Stomach (tissue), 9 donors: ENCODE results near the gene GLCCI1. TPM values are rescaled to one million over a fixed set of nuclear protein-coding genes. Genes with fewer than 3 reads are reported as not detected.

Source experiments
- DNase-seq, 2 donors: peaks; one replicate each; pipeline versions ENCODE4 v3.0.0 to v3.0.0-alpha.2; 2013 to 2019
- H3K27ac ChIP-seq, 5 donors: fragments of 200-600 bp in 4 of 5; sonication (generic) in 4 of 5; one replicate each; pipeline ENCODE4 v1.5.1; 2013 to 2019; ENCODE audit warnings: mild to moderate bottlenecking in 1 of 5, moderate library complexity in 1 of 5
- H3K27me3 ChIP-seq, 3 donors: fragments of 200-600 bp; sonication (generic); one replicate each; pipeline ENCODE4 v1.5.1; 2017 to 2019; ENCODE audit warnings: mixed run types in 1 of 3
- H3K36me3 ChIP-seq, 4 donors: fragments of 200-600 bp; sonication (generic); 1 replicate in 3 of 4; 2 replicates in 1 of 4; pipeline ENCODE4 v1.5.1; 2016 to 2019
- H3K4me1 ChIP-seq, 4 donors: fragments of 200-600 bp; sonication (generic); one replicate each; pipeline ENCODE4 v1.5.1; 2016 to 2019
- H3K4me3 ChIP-seq, 4 donors: fragments of 200-600 bp; sonication (generic) in 3 of 4; one replicate each; pipeline ENCODE4 v1.5.1; 2016 to 2019; ENCODE audit warnings: mild to moderate bottlenecking in 1 of 4
- H3K9me3 ChIP-seq, 4 donors: fragments of 200-600 bp; sonication (generic); one replicate each; pipeline ENCODE4 v1.5.1; 2016 to 2019
- EP300 ChIP-seq: sonication (generic); formaldehyde crosslinking; IDR thresholded peaks from one replicate; pipeline ENCODE4 v1.6.1; 2017; ENCODE audit warnings: antibody characterized with exemption
- POLR2A ChIP-seq, 4 donors: fragments of 450-650 bp; IDR thresholded peaks; one replicate each; pipeline ENCODE4 v1.6.1; 2016; ENCODE audit warnings: antibody characterized with exemption in 4 of 4, control low read depth in 2 of 4, mild to moderate bottlenecking in 1 of 4, moderate library complexity in 1 of 4
- POLR2AphosphoS5 ChIP-seq, 3 donors: sonication (generic); formaldehyde crosslinking; IDR thresholded peaks; one replicate each; pipeline ENCODE4 v1.6.1; 2016; ENCODE audit warnings: antibody characterized with exemption in 3 of 3
- WGBS, 5 donors: extraction: QIAGEN DNeasy Blood & Tissue Kit in 3 of 5; methylation state at CpG; one replicate each; pipeline versions ENCODE4 v1.1.5 to v1.1.7; 2013 to 2018; 5-methylcytosine and 5-hydroxymethylcytosine counted together
- intact Hi-C: fragments of 100-400 bp; cut with DNase I; formaldehyde crosslinking; loops from one replicate; pipeline ENCODE4 v1.15.1; 2023; ENCODE audit warnings: low total_unique reads
- polyA plus RNA-seq, 3 donors: library from polyadenylated mRNA; stranded (reverse); fragments of 200-250 nt; gene quantifications; one replicate each; pipeline ENCODE4 v1.2.3, GENCODE V29; 2013
- total RNA-seq, 5 donors: library from RNA; depleted of rRNA; stranded (reverse); fragments of >200 nt; gene quantifications; one replicate each; pipeline versions ENCODE4 v1.1.0 to v1.2.3, GENCODE V29; 2014 to 2016
- TF ChIP-seq, protein P1 (sequence below), 7 experiments: fragments of 450-650 bp in 4 of 7; fragments of 200-600 bp in 3 of 7; sonication (generic) in 3 of 7; IDR thresholded peaks; one replicate each; pipeline ENCODE4 v1.5.1; 2016 to 2019; ENCODE audit warnings: antibody characterized with exemption in 7 of 7, control low read depth in 2 of 7, mild to moderate bottlenecking in 1 of 7
- donor health status: healthy with polysubstance abuse.
- donor health status: Bipolar disorder and iron deficiency.
- donor health status: healthy.

The GLCCI1 gene
- total and polyA plus RNA-seq, 8 donors = 2.6 to 60.9 (median 14.9) TPM

DNA sequence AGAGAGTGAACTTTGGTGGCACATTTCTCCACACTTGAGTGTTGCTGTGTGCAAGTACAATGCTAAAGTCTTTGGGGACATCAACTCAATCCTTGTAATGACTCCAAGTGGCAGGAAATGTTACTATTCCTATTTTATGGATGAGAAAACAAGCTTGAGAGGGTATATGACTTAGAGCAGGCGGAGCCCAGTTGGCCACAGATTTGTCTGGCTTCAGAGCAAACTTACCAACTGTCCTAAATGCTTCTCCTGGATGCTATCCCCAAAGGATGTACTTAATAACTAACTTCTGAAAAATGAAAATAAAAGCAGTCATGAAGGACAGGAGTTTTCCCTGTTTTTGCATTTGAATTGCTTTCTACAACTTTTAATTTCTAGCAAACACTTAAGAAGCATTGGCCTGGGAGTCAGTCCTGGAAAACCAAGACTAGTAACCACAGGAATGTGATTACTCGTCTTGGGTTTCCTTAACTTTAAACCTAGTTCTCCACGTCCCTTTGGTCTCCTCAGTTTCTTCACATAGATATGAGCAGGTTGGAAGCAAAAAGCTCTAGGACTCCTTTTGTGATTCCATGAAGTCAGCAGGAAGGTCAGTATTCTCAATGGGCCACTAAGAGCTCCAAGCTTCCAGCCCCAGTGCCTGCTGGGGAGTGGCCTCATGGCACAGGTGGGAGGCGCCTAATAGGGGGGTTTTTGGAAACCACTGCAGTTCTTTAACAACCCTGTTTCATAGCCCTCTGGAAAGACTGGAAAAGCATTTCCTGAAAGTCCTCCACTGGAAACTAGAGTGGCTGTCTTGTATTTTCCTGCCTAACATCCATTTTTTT is 140.8 kb downstream of the GLCCI1 start:
- Histone ChIP-seq H3K27ac (no peak overlapping the region), H3K4me3 (no peak overlapping the region), H3K36me3 (peaks cover 0 to 7% (median 3%) of the 10 kb centered on the region in 4 donors), H3K27me3 (no peaks in the 10 kb centered on the region), H3K9me3 (no peaks in the 10 kb centered on the region), H3K4me1 (no peaks in the 10 kb centered on the region)
- DNase-seq = no peak
- TF ChIP-seq POLR2A (IDR thresholded peaks at IDR 0.05) = no peak
- TF ChIP-seq EP300 = no peak
- TF ChIP-seq, protein P1, sequence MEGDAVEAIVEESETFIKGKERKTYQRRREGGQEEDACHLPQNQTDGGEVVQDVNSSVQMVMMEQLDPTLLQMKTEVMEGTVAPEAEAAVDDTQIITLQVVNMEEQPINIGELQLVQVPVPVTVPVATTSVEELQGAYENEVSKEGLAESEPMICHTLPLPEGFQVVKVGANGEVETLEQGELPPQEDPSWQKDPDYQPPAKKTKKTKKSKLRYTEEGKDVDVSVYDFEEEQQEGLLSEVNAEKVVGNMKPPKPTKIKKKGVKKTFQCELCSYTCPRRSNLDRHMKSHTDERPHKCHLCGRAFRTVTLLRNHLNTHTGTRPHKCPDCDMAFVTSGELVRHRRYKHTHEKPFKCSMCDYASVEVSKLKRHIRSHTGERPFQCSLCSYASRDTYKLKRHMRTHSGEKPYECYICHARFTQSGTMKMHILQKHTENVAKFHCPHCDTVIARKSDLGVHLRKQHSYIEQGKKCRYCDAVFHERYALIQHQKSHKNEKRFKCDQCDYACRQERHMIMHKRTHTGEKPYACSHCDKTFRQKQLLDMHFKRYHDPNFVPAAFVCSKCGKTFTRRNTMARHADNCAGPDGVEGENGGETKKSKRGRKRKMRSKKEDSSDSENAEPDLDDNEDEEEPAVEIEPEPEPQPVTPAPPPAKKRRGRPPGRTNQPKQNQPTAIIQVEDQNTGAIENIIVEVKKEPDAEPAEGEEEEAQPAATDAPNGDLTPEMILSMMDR (IDR thresholded peaks at IDR 0.05) = no peak
- no peak for TF ChIP-seq POLR2AphosphoS5 (IDR thresholded peaks at IDR 0.05)
- WGBS, 5 donors = 57 to 71% (median 62%) methylated on average over 4 of the region's 4 CpGs
- intact Hi-C loops = no loop called here

DNA sequence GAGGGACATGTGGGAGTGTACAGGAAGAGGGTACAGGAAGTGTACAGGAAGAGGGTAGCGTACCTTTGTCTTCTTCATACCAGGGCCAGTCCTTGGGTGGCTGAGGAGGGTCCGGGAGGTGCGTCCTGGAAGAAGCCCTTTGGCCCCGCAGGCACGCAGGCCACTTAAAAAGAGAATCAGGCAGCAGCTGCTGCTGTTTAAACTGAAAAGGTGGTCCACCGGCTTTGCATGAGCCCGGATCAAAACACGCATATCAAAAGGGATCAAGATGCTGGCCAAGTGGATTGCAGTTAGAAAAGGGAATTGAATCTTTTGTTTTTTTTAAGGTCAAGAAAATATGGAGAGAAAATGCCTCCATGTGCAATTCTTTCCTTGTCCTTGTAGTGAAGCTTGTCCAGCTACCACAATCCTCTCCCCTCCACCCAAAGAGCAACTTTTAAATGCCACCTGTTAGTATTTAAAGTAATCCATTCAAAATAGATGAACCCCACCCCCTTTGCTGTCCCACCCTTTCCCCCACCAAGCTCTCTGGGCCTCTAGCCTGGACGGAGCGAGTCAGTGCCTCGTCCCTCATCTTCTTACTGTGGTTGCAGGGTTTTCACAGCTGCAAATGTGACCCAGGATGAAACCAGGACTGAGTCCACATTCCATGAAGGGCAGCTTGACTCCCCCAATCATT is 142.8 kb downstream of the GLCCI1 start:
- Histone ChIP-seq H3K36me3 (peaks cover 0 to 7% (median 3%) of the 10 kb centered on the region in 4 donors), H3K4me1 (no peaks in the 10 kb centered on the region), H3K27me3 (no peaks in the 10 kb centered on the region), H3K4me3 (no peak overlapping the region), H3K9me3 (no peaks in the 10 kb centered on the region), H3K27ac (no peak overlapping the region)
- TF ChIP-seq, protein P1 (IDR thresholded peaks at IDR 0.05) = no peak
- no peak for TF ChIP-seq EP300
- no peak for TF ChIP-seq POLR2A (IDR thresholded peaks at IDR 0.05)
- no peak for TF ChIP-seq POLR2AphosphoS5 (IDR thresholded peaks at IDR 0.05)
- WGBS, 5 donors = 68 to 78% (median 75%) methylated on average over 11 of the region's 11 CpGs
- DNase-seq = no peak
- intact Hi-C loops = no loop called here

DNA sequence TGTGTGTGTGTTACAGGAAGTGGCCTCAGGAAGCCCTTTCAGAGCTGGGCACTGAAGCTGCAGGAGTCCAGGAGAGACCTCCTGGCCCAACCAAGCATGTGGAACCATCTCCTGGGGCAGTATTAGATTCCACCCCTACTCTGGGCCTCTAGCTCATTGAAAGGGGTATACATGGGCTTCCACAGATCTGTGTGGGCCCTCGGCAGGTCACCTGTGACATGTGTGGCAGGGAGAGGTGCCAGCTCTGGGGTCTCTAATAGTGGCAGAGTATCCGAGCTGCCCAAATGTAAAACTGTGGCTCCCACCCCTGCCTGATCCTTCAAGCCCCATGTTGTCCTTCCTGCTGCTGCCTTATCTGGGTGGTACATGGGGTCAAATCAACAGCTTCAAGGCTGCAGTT is 144.1 kb downstream of the GLCCI1 start:
- no peaks in the 10 kb centered on the region for H3K9me3 ChIP-seq
- no peak for DNase-seq
- no peak overlapping the region for H3K27ac ChIP-seq
- peaks cover 0 to 12% (median 5%) of the 10 kb centered on the region in 4 donors for H3K36me3 ChIP-seq
- H3K4me3 ChIP-seq = no peak overlapping the region
- H3K27me3 ChIP-seq = no peaks in the 10 kb centered on the region
- TF ChIP-seq EP300 = no peak
- no peak for TF ChIP-seq POLR2A (IDR thresholded peaks at IDR 0.05)
- TF ChIP-seq, protein P1 (IDR thresholded peaks at IDR 0.05) = no peak
- TF ChIP-seq POLR2AphosphoS5 (IDR thresholded peaks at IDR 0.05) = no peak
- no peaks in the 10 kb centered on the region for H3K4me1 ChIP-seq
- WGBS, 5 donors = 91 to 100% (median 100%) methylated on average over 2 of the region's 2 CpGs
- intact Hi-C loops = no loop called here

DNA sequence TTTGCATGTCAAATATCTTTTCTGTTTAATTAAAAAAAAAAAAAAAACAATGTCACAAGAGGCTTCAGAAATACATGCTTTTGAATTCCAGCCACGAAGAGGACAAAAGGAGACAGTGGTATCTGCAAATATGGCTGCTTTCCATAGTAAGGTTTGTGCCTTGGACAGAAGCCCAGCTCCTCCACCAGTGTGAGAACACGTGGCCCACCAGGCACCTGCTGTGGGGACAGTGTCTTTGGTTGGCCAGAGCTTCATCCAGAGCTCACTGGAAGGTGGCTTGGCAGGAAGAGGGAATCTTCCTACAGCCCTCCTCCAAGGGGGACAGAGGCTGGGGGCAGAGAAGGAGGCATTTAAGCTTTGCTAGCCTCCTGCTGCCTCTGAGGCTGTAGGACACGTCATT is 144.6 kb downstream of the GLCCI1 start:
- Histone ChIP-seq H3K9me3 (no peaks in the 10 kb centered on the region), H3K4me3 (no peak overlapping the region), H3K4me1 (no peaks in the 10 kb centered on the region), H3K27ac (no peak overlapping the region), H3K27me3 (no peaks in the 10 kb centered on the region), H3K36me3 (peaks cover 0 to 15% (median 5%) of the 10 kb centered on the region in 4 donors)
- intact Hi-C loops = no loop called here
- DNase-seq = no peak
- TF ChIP-seq POLR2AphosphoS5 (IDR thresholded peaks at IDR 0.05) (no peak), EP300 (no peak), POLR2A (IDR thresholded peaks at IDR 0.05) (no peak)
- TF ChIP-seq, protein P1 (IDR thresholded peaks at IDR 0.05) = no peak
- 85 to 93% (median 89%) methylated on average over 3 of the region's 3 CpGs for WGBS, 5 donors
